SKM-1 (cell line): Measurements from ENCODE around the gene TBC1D1.

Source experiments
- DNase-seq: peaks from one replicate; lab custom pipeline; 2025; ENCODE audit not compliant: unreplicated experiment; lab: John Stamatoyannopoulos, UW

TBC1D1 gene

GRCh38 chr4:38045289-38045988, 154.6 kb downstream of the TBC1D1 start:
- DNase-seq = no peak

GRCh38 chr4:38046727-38047489, 156.0 kb downstream of the TBC1D1 start:
- no peak for DNase-seq

GRCh38 chr4:38049545-38050170, 158.8 kb downstream of the TBC1D1 start:
- no peak for DNase-seq

- no peak for DNase-seq
Measured at GRCh38 chr4:38050560-38051350, 159.9 kb downstream of the TBC1D1 start.

- no peak for DNase-seq
Measured at GRCh38 chr4:38055566-38055965, 164.7 kb downstream of the TBC1D1 start.

- no peak for DNase-seq
Measured at GRCh38 chr4:38056011-38056685, 165.3 kb downstream of the TBC1D1 start.

GRCh38 chr4:38058151-38058550, 167.3 kb downstream of the TBC1D1 start:
- no peak for DNase-seq

GRCh38 chr4:38060829-38061431, 170.0 kb downstream of the TBC1D1 start:
- DNase-seq = no peak

GRCh38 chr4:38062088-38062775, 171.3 kb downstream of the TBC1D1 start:
- DNase-seq = peak; percentile 12

- no peak for DNase-seq
Measured at GRCh38 chr4:38062776-38063097, 171.9 kb downstream of the TBC1D1 start.

GRCh38 chr4:38065176-38065575, 174.3 kb downstream of the TBC1D1 start:
- no peak for DNase-seq

GRCh38 chr4:38065900-38066299, 175.0 kb downstream of the TBC1D1 start:
- no peak for DNase-seq

GRCh38 chr4:38067499-38067898, 176.6 kb downstream of the TBC1D1 start:
- DNase-seq = no peak

- no peak for DNase-seq
Measured at GRCh38 chr4:38068107-38068506, 177.2 kb downstream of the TBC1D1 start.

GRCh38 chr4:38069271-38069760, 178.4 kb downstream of the TBC1D1 start:
- DNase-seq = no peak

- peak; percentile 88 for DNase-seq
Measured at GRCh38 chr4:38071801-38072431, 181.0 kb downstream of the TBC1D1 start.

GRCh38 chr4:38072578-38072977, 181.7 kb downstream of the TBC1D1 start:
- no peak for DNase-seq

GRCh38 chr4:38073596-38074234, 182.8 kb downstream of the TBC1D1 start:
- DNase-seq = peak; percentile 36
